H9 (cell line): ENCODE data around the gene CDC14A. TPM values are rescaled to one million over a fixed set of nuclear protein-coding genes. Genes with fewer than 3 reads are reported as not detected.

Experiments
- DNase-seq: peaks from one replicate; pipeline ENCODE4 v3.0.0-alpha.2; 2017
- H2AFZ ChIP-seq: one replicate; pipeline ENCODE4 v1.6.1; 2013; ENCODE audit warnings: mild to moderate bottlenecking, low read length, control low read depth, moderate library complexity
- H2AK5ac ChIP-seq: 2 replicates; pipeline ENCODE4 v1.6.1; 2013; ENCODE audit warnings: low read length, control low read depth, mixed read lengths; ENCODE audit not compliant: insufficient read length
- H2BK120ac ChIP-seq: one replicate; pipeline ENCODE4 v1.6.1; 2013; ENCODE audit warnings: low read depth, mild to moderate bottlenecking, low read length, control low read depth, inconsistent platforms; ENCODE audit not compliant: poor library complexity, severe bottlenecking
- H2BK12ac ChIP-seq: 2 replicates; pipeline ENCODE4 v1.6.1; 2013; ENCODE audit warnings: low read length, control low read depth, mixed read lengths, low read depth; ENCODE audit not compliant: insufficient read length
- H2BK15ac ChIP-seq: 2 replicates; pipeline ENCODE4 v1.6.1; 2013; ENCODE audit warnings: low read depth, low read length, control low read depth
- H2BK20ac ChIP-seq: one replicate; pipeline ENCODE4 v1.6.1; 2013; ENCODE audit warnings: low read depth, mild to moderate bottlenecking, low read length, control low read depth, inconsistent platforms; ENCODE audit not compliant: poor library complexity, severe bottlenecking
- H2BK5ac ChIP-seq: 2 replicates; pipeline ENCODE4 v1.6.1; 2013; ENCODE audit warnings: low read length, control low read depth, mixed read lengths; ENCODE audit not compliant: insufficient read length
- H3K14ac ChIP-seq: 2 replicates; pipeline ENCODE4 v1.6.1; 2013; ENCODE audit warnings: low read length, control low read depth; ENCODE audit not compliant: insufficient read depth
- H3K18ac ChIP-seq: 2 replicates; pipeline ENCODE4 v1.6.1; 2013; ENCODE audit warnings: low read depth, mild to moderate bottlenecking, mixed read lengths, low read length, control low read depth; ENCODE audit not compliant: insufficient read length
- H3K23ac ChIP-seq: 2 replicates; pipeline ENCODE4 v1.6.1; 2013; ENCODE audit warnings: low read length, control low read depth, mixed read lengths, low read depth; ENCODE audit not compliant: insufficient read length
- H3K23me2 ChIP-seq: 2 replicates; pipeline ENCODE4 v1.6.1; 2013; ENCODE audit warnings: low read depth, mild to moderate bottlenecking, mixed read lengths, low read length, control low read depth; ENCODE audit not compliant: insufficient read length, poor library complexity, severe bottlenecking
- H3K27ac ChIP-seq: 2 replicates; pipeline ENCODE4 v1.5.1; 2013; ENCODE audit warnings: low read length, control low read depth, mixed read lengths, low read depth; ENCODE audit not compliant: insufficient read length
- H3K27me3 ChIP-seq: 2 replicates; pipeline ENCODE4 v1.6.1; 2013; ENCODE audit warnings: low read length, control low read depth, inconsistent platforms; ENCODE audit not compliant: insufficient read depth
- H3K4ac ChIP-seq: 2 replicates; pipeline ENCODE4 v1.6.1; 2013; ENCODE audit warnings: low read depth, mild to moderate bottlenecking, control low read depth, inconsistent platforms, low read length, moderate library complexity
- H3K4me1 ChIP-seq: 2 replicates; pipeline ENCODE4 v1.6.1; 2013; ENCODE audit warnings: low read length, control low read depth, inconsistent platforms; ENCODE audit not compliant: insufficient read depth
- H3K4me2 ChIP-seq: 2 replicates; pipeline ENCODE4 v1.6.1; 2013; ENCODE audit warnings: low read length, control low read depth, mixed read lengths; ENCODE audit not compliant: insufficient read length, insufficient read depth
- H3K56ac ChIP-seq: 2 replicates; pipeline ENCODE4 v1.6.1; 2013; ENCODE audit warnings: low read depth, mild to moderate bottlenecking, mixed read lengths, low read length, control low read depth; ENCODE audit not compliant: insufficient read length
- H3K79me1 ChIP-seq: 2 replicates; pipeline ENCODE4 v1.6.1; 2013; ENCODE audit warnings: low read depth, mild to moderate bottlenecking, moderate library complexity, low read length, control low read depth, inconsistent platforms; ENCODE audit not compliant: insufficient read depth, poor library complexity, severe bottlenecking
- H3K79me2 ChIP-seq: 2 replicates; pipeline ENCODE4 v1.6.1; 2013; ENCODE audit warnings: low read length, control low read depth, inconsistent platforms; ENCODE audit not compliant: insufficient read depth
- H3K9ac ChIP-seq: 2 replicates; pipeline ENCODE4 v1.6.1; 2013; ENCODE audit warnings: low read length, control low read depth, mixed read lengths; ENCODE audit not compliant: insufficient read length; ENCODE audit errors: extremely low read depth
- H3K9me3 ChIP-seq: one replicate; pipeline ENCODE4 v1.6.1; 2013; ENCODE audit warnings: low read depth, low read length, inconsistent platforms; ENCODE audit not compliant: control insufficient read depth
- H3T11ph ChIP-seq: one replicate; pipeline ENCODE4 v1.6.1; 2013; ENCODE audit warnings: mild to moderate bottlenecking, low read length, control low read depth, inconsistent platforms
- H4K20me1 ChIP-seq: one replicate; pipeline ENCODE4 v1.6.1; 2013; ENCODE audit not compliant: control insufficient read depth, insufficient read length, insufficient read depth
- H4K5ac ChIP-seq: 2 replicates; pipeline ENCODE4 v1.6.1; 2013; ENCODE audit warnings: low read depth, mild to moderate bottlenecking, mixed read lengths, low read length, control low read depth; ENCODE audit not compliant: insufficient read length
- H4K8ac ChIP-seq: replicated peaks from 2 replicates; pipeline ENCODE4 v1.6.1; 2013; ENCODE audit warnings: low read length, control low read depth, mixed read lengths, low read depth; ENCODE audit not compliant: insufficient read length
- H4K91ac ChIP-seq: 2 replicates; pipeline ENCODE4 v1.6.1; 2013; ENCODE audit warnings: low read depth, mild to moderate bottlenecking, moderate library complexity, mixed read lengths, low read length, control low read depth; ENCODE audit not compliant: insufficient read length
- H3K27ac Mint-ChIP-seq, 3 experiments: 2 replicates in 2 of 3; 3 replicates in 1 of 3; pipeline ENCODE4 v1.8.0; 2020 to 2021; ENCODE audit warnings: mixed read lengths in 3 of 3, mild to moderate bottlenecking in 1 of 3, moderate library complexity in 1 of 3
- H3K27me3 Mint-ChIP-seq: 2 replicates; pipeline ENCODE4 v1.8.0; 2021; ENCODE audit warnings: low read depth, mild to moderate bottlenecking, moderate library complexity, mixed read lengths
- H3K36me3 Mint-ChIP-seq, 3 experiments: 2 replicates in 2 of 3; 3 replicates in 1 of 3; pipeline ENCODE4 v1.8.0; 2020 to 2021; ENCODE audit warnings: low read depth in 3 of 3, mixed read lengths in 3 of 3; ENCODE audit not compliant: insufficient read depth in 1 of 3
- H3K4me1 Mint-ChIP-seq, 2 experiments: 2 replicates each; pipeline ENCODE4 v1.8.0; 2020; ENCODE audit warnings: mixed read lengths in 2 of 2
- H3K4me3 Mint-ChIP-seq, 2 experiments: 2 replicates in 1 of 2; 3 replicates in 1 of 2; pipeline ENCODE4 v1.8.0; 2020 to 2021; ENCODE audit warnings: mild to moderate bottlenecking in 2 of 2, mixed read lengths in 2 of 2, moderate library complexity in 1 of 2
- H3K9me3 Mint-ChIP-seq, 2 experiments: 2 replicates in 1 of 2; 3 replicates in 1 of 2; pipeline ENCODE4 v1.8.0; 2020; ENCODE audit warnings: mild to moderate bottlenecking in 2 of 2, mixed read lengths in 2 of 2, moderate library complexity in 1 of 2
- CTCF ChIP-seq: fragments of 200-600 bp; sonication (generic); conservative IDR thresholded peaks from 3 replicates; pipeline ENCODE4 v1.8.0; 2021; ENCODE audit warnings: antibody characterized with exemption, mild to moderate bottlenecking
- total RNA-seq: library from RNA; stranded (reverse); gene quantifications from 2 replicates; pipeline ENCODE4 v1.2.1, GENCODE V29; 2021

CDC14A gene
- total RNA-seq, 1 experiment from 2014 or later: 8.9 TPM

GRCh38 chr1:100309863-100310262 is 42.4 kb upstream of the CDC14A start:
- Mint-ChIP-seq H3K27ac (no peak overlapping the region), H3K4me3 (no peak overlapping the region), H3K27me3 (no peaks in the 10 kb centered on the region), H3K9me3 (no peaks in the 10 kb centered on the region; a peak in 1 of 5 replicates), H3K36me3 (no peaks in the 10 kb centered on the region; a peak in 1 of 7 replicates), H3K4me1 (peaks cover 15 to 18% of the 10 kb centered on the region in 2 experiments)
- Histone ChIP-seq H2AFZ (no peak overlapping the region), H4K5ac (no peak overlapping the region), H3K9ac (no peak overlapping the region), H3K4me2 (no peak overlapping the region), H4K8ac (no peak overlapping the region), H2BK5ac (no peak overlapping the region), H3K4ac (no peak overlapping the region), H3K79me2 (no peaks in the 10 kb centered on the region), H3K4me1 (peaks cover 5% of the 10 kb centered on the region; the same call in 1 of the 2 replicates), H3T11ph (no peak overlapping the region), H3K27ac (no peak overlapping the region), H2AK5ac (no peak overlapping the region), H2BK15ac (no peak overlapping the region), H3K27me3 (no peaks in the 10 kb centered on the region), H3K56ac (no peak overlapping the region), H4K20me1 (no peaks in the 10 kb centered on the region), H3K18ac (no peak overlapping the region), H2BK20ac (no peak overlapping the region), H2BK12ac (no peak overlapping the region), H3K23ac (no peak overlapping the region), H3K23me2 (no peaks in the 10 kb centered on the region), H2BK120ac (no peak overlapping the region), H4K91ac (no peak overlapping the region), H3K14ac (no peak overlapping the region), H3K79me1 (no peaks in the 10 kb centered on the region), H3K9me3 (no peaks in the 10 kb centered on the region)
- no peak for DNase-seq
- no peak for TF ChIP-seq CTCF
